Measurements from ENCODE around the gene ZNF717.
"Not testable (repeated sequence)": the region's sequence is repeated elsewhere in the genome, so short reads cannot be mapped to it uniquely, and the experiment has no call there.

The ZNF717 gene

DNA sequence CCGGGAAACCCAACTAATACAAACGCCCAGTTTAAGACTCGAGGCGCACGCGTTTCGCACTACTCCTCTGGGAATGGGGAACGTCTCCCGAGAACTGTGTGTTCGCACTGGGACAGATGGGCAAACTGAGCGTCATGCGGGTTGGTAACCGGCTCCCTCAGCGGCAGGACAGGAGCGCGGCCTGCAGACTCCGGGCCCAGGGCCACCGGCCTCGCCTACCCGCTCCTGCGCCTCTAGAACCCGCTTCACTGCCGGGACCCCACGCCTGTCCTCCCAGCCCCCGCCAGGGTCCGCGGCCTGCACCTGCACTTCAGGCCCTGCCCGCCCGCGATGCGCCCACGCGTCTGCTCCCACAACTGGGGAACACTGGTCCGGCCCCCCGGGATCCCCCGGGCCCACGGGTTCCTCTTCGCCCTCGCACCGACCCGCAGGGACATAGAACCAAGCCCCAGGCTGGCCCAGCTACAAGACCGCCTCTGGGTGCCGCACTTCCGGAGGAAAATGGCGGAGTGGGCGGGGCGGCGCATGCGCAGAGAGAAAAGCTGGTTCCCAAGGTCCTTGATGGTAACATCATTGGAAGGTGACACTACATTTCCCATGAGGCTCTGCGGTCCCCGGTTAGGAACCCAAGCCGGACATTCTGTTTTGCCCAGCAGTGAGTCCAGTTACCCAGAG, at the start of gene ZNF717:
TSS of gene ZNF717 (minus strand) at position 469 of the 675 bp plus-strand sequence. CDS start 2,187 bp downstream, outside the sequence.
- DNase-seq: peak; percentile 27

GRCh38 chr3:75831076-75831475, 45.7 kb upstream of the ZNF717 start:
- DNase-seq: not testable (repeated sequence)

- not testable (repeated sequence) for DNase-seq
Measured at GRCh38 chr3:75818019-75818418, 32.7 kb upstream of the ZNF717 start.

- DNase-seq: not testable (repeated sequence)
Measured at GRCh38 chr3:75816287-75817180, 31.2 kb upstream of the ZNF717 start.

DNA sequence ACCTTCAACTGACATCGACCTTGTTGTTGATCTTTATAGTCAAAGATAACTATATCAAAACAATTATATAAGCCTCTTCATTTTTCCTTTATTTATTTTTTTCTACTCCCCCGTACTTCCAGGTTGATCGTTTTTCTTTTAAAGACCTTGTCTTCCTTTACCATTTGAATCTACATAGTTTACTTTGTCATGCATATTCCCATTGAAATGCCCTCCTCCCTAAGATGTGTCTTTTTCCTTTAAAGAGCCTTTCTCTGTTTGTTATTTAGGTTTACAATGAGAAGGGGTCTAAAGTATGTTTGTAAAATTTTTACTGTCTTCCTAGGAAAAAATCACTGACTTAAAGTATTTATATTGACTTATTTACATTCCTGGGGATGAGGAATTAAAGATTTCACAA, 29.4 kb upstream of the ZNF717 start:
- no peak for DNase-seq

- no peak for DNase-seq
Measured at GRCh38 chr3:75782506-75782905, 2.8 kb downstream of the ZNF717 start.

DNA sequence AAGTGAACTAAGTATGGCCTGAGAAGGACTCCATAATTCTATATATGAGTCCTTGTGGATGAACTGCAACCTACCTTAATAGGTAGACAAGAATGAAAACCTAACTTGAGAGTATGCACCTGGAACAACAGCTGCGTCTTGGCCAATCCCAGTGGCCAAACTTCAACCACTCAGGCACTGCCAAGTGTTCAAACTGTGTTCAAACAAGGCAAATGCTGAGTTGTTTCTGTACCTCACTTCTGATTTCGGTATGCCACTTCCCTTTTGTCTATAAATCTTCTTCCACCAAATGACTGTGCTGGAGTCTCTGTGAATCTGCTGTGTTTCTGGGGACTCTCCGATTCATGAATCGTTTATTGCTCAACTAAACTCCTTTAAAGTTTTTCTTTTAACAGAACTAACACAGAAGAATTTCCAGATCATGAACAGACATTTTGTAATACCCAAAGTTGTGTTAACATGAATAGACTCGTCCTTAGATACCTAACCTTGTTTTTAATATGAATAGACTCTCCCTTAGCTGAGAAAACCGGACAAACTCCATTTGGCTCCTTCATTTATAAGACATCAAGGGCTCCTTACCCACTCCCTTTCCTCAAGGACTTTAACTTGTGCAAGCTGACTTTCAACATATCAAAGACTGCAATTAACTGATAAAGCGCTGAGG, 4.1 kb downstream of the ZNF717 start:
- no peak for DNase-seq

DNA sequence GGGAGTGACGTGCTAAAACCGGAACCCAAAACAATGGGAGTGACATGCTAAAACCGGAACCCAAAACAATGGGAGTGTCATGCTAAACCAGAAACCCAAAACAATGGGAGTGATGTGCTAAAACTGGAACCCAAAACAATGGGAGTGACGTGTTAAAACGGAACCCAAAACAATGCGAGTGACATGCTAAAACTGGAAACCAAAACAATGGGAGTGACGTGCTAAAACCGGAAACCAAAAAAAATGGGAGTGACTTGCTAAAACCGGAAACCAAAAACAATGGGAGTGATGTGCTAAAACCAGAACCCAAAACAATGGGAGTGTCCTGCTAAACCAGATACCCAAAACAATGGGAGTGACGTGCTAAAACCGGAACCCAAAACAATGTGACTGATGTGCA, 7.6 kb downstream of the ZNF717 start:
- DNase-seq: not testable (repeated sequence)

DNA sequence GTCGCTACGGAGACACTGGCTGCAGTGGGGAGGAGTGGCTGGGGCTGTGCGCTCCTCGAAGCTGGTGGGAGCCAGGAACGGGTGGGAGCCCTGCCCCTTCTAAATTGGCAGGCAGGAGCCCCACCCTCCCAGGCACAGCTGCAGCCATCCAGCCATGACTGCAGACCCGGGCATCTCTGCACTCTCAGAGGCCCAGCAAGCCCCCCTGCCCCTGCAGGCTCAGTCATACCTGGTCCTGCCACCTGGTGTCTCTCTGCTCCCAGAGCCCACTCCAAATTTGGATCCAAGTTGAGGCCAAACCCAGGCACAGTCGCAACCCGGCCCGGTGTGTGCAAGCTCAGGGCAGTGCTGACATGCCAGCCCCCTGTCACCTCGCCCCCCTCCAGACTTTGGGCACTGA, 13.7 kb downstream of the ZNF717 start:
- DNase-seq: not testable (repeated sequence)

DNA sequence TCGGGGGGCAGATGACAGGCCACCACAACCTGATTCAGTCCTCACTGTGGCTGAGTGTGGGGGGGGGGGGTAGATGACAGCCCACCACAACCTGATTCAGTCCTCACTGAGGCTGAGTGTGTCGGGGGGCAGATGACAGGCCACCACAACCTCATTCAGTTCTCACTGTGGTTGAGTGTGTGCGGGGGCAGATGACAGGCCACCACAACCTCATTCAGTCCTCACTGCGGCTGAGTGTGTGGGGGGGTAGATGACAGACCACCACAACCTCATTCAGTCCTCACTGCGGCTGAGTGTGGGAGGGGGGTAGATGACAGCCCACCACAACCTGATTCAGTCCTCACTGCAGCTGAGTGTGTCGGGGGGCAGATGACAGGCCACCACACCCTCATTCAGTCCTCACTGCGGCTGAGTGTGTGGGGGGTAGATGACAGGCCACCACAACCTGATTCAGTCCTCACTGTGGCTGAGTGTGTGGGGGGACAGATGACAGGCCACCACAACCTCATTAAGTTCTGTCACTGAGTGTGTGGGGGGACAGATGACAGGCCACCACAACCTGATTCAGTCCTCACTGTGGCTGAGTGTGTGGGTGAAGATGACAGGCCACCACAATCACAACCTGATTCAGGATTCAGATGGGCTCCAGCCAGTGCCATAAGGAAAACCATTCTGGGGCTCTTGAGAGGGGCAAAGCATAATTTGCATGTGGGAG, 16.9 kb downstream of the ZNF717 start:
- no peak for DNase-seq

- no peak for DNase-seq
Measured at GRCh38 chr3:75737831-75738493, 47.4 kb downstream of the ZNF717 start.

GRCh38 chr3:75727985-75728384, 57.4 kb downstream of the ZNF717 start:
- no peak for DNase-seq

DNA sequence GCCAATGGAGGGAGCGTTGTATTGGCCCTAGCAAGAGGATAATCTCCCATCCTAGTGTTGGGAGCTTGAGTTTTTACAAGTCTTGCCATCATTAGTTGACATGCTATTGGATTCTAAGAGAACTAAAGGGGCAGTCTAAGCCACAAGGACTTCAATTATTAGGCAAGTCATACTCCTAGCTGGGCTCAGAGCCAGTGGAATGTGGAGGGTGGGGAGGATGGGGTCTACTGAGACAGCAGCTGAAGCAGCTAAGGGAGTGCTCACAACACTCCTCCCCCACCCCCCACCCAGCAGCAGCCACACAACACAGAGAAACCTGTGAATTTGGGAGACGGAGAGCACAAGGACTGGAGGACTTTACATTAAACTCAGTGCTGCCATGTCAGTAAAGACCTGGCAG, 93.3 kb downstream of the ZNF717 start:
- DNase-seq: no peak

GRCh38 chr3:75687323-75687722, 98.0 kb downstream of the ZNF717 start:
- DNase-seq: no peak

Data from NCI-H2029 (cell line).